ENCODE measurements around the gene NFIB. TPM values are rescaled to one million over a fixed set of nuclear protein-coding genes. Genes with fewer than 3 reads are reported as not detected.

Gene NFIB
- total and polyA plus RNA-seq, 2 of the 4 experiments (the other 2 are of a cell fraction) = 1.4 to 2.0 TPM

- intact Hi-C loops (cut with micrococcal nuclease) (no loop called here), dilution Hi-C loops (cut with HindIII; ENCODE audit: low sequenced_read_pairs, unreplicated experiment) (no loop called here), in situ Hi-C loops (cut with MboI; ENCODE audit: low sequenced_read_pairs) (no loop called here)
- no peak overlapping the region for H3K18ac ChIP-seq (ENCODE audit: low read depth, low read length)
- ChIA-PET CTCF (interaction anchor here (0.6 kb wide), 1 partner anchor 102 kb away, joined by 4 read pairs; no protein-coding TSS in a partner anchor), POLR2A (ENCODE audit: unreplicated experiment) (no interaction called here)
- no peak overlapping the region for H2BK20ac ChIP-seq (ENCODE audit: low read depth, low read length)
- no peaks in the 10 kb centered on the region for H3K4me1 ChIP-seq (ENCODE audit: control insufficient read depth, insufficient read depth, low read length)
- no peaks in the 10 kb centered on the region for H3K36me3 ChIP-seq (ENCODE audit: control insufficient read depth, insufficient read depth, low read length)
- H3K23ac ChIP-seq (ENCODE audit: low read depth, low read length) = no peak overlapping the region
- TF ChIP-seq RFX5 (IDR thresholded peaks at IDR 0.05; ENCODE audit: low read depth, low read length) = no peak
- TF ChIP-seq MXI1 (IDR thresholded peaks at IDR 0.05; ENCODE audit: borderline replicate concordance, low read depth, low read length) = no peak
- no peak for TF ChIP-seq CHD1 (IDR thresholded peaks at IDR 0.05; ENCODE audit: low read depth, low read length)
- no peak for TF ChIP-seq BHLHE40 (IDR thresholded peaks at IDR 0.05; ENCODE audit: low read depth, low read length)
- TF ChIP-seq SMC3 (IDR thresholded peaks at IDR 0.05; ENCODE audit: low read depth, low read length) = no peak
- TF ChIP-seq, protein P1, sequence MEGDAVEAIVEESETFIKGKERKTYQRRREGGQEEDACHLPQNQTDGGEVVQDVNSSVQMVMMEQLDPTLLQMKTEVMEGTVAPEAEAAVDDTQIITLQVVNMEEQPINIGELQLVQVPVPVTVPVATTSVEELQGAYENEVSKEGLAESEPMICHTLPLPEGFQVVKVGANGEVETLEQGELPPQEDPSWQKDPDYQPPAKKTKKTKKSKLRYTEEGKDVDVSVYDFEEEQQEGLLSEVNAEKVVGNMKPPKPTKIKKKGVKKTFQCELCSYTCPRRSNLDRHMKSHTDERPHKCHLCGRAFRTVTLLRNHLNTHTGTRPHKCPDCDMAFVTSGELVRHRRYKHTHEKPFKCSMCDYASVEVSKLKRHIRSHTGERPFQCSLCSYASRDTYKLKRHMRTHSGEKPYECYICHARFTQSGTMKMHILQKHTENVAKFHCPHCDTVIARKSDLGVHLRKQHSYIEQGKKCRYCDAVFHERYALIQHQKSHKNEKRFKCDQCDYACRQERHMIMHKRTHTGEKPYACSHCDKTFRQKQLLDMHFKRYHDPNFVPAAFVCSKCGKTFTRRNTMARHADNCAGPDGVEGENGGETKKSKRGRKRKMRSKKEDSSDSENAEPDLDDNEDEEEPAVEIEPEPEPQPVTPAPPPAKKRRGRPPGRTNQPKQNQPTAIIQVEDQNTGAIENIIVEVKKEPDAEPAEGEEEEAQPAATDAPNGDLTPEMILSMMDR (conservative IDR thresholded peaks at IDR 0.05; ENCODE audit: low read depth, low read length) = no peak
- no peak for TF ChIP-seq RCOR1 (IDR thresholded peaks at IDR 0.05; ENCODE audit: insufficient replicate concordance, low read length)
- TF ChIP-seq RAD21 (IDR thresholded peaks at IDR 0.05; ENCODE audit: low read length) = no peak
- no peak for TF ChIP-seq MAZ (IDR thresholded peaks at IDR 0.05; ENCODE audit: borderline replicate concordance, low read depth, low read length)
- TF ChIP-seq CEBPB (IDR thresholded peaks at IDR 0.05; ENCODE audit: low read depth, low read length) = no peak
- TF ChIP-seq NFE2L2 (IDR thresholded peaks at IDR 0.05; ENCODE audit: low read depth, low read length) = no peak
- TF ChIP-seq ELK1 (IDR thresholded peaks at IDR 0.05; ENCODE audit: borderline replicate concordance, low read depth, low read length) = no peak
- TF ChIP-seq POLR2A (IDR thresholded peaks at IDR 0.05; ENCODE audit: low read depth, low read length) = no peak
- H2AK9ac ChIP-seq (replicated peaks; ENCODE audit: low read depth, low read length, poor library complexity) = no peak overlapping the region
- H3K9me1 ChIP-seq (ENCODE audit: insufficient read depth, low read length) = no peaks in the 10 kb centered on the region
- H3K4ac ChIP-seq (ENCODE audit: low read depth, low read length) = no peak overlapping the region
- peaks cover 4% of the 10 kb centered on the region for H3K27me3 ChIP-seq (ENCODE audit: control insufficient read depth, insufficient read depth, low read length)
- H2AFZ ChIP-seq (replicated peaks; ENCODE audit: low read length, poor library complexity) = no peak overlapping the region
- no peak overlapping the region for H3K27ac ChIP-seq (ENCODE audit: insufficient read depth, low read length)
- WGBS, 2 experiments (ENCODE audit: extremely low coverage in 2 of 2, insufficient read length in 1 of 2) = no CpG with 5 or more reads among the region's 6 CpGs
- DNase-seq (no peak), ATAC-seq (ENCODE audit: low read depth) (no peak)
- H3K79me1 ChIP-seq (ENCODE audit: low read depth in 1 of 2, low read length in 2 of 2) = no peaks in the 10 kb centered on the region
- H4K5ac ChIP-seq (ENCODE audit: low read depth, low read length) = no peak overlapping the region
- no peak overlapping the region for H4K91ac ChIP-seq (ENCODE audit: insufficient read depth, low read depth, low read length)
- H4K20me1 ChIP-seq (ENCODE audit: insufficient read depth, low read length) = no peaks in the 10 kb centered on the region
- no TSS peak for BruUV-seq (replicated peaks)
- H2AK5ac ChIP-seq (ENCODE audit: low read depth, low read length) = no peak overlapping the region
- no peak overlapping the region for H2BK5ac ChIP-seq (ENCODE audit: low read depth, low read length, poor library complexity, severe bottlenecking)
- no peak overlapping the region for H2BK120ac ChIP-seq (ENCODE audit: low read depth, low read length)
- H3K4me2 ChIP-seq (ENCODE audit: low read depth, low read length) = no peak overlapping the region
- no peak overlapping the region for H3K14ac ChIP-seq (replicated peaks; ENCODE audit: low read depth, low read length)
- H3K56ac ChIP-seq (ENCODE audit: extremely low read depth, insufficient read depth, low read length) = no peak overlapping the region
- no peak overlapping the region for H2BK15ac ChIP-seq (ENCODE audit: low read depth, low read length)
- H3K9ac ChIP-seq (ENCODE audit: low read depth, low read length) = no peak overlapping the region
- H3K4me3 ChIP-seq (ENCODE audit: insufficient read depth, low read depth, low read length) = no peak overlapping the region
- no peak overlapping the region for H4K8ac ChIP-seq (ENCODE audit: low read depth in 2 of 2, low read length in 2 of 2)
- H3K9me3 ChIP-seq (ENCODE audit: control insufficient read depth, insufficient read depth, low read length) = no peaks in the 10 kb centered on the region
Observed at GRCh38 chr9:14112226-14112625, 201.7 kb downstream of the NFIB start.
